Sciatic nerve (tissue), 2 donors: ENCODE results near the gene HCFC2. TPM values are rescaled to one million over a fixed set of nuclear protein-coding genes. Genes with fewer than 3 reads are reported as not detected.
"Not testable (repeated sequence)": the region's sequence is repeated elsewhere in the genome, so short reads cannot be mapped to it uniquely, and the experiment has no call there.

Experiments used
- ATAC-seq: fragments of 200-7000 bp; cut with Tn5 transposase; one replicate; pipeline ENCODE4 v1.9.1; 2020; ENCODE audit warnings: mild to moderate bottlenecking, moderate library complexity
- DNase-seq: peaks from one replicate; pipeline ENCODE4 v3.0.0-alpha.2; 2020; ENCODE audit warnings: low spot score
- intact Hi-C: fragments of 100-400 bp; cut with DNase I; formaldehyde crosslinking; loops from one replicate; pipeline ENCODE4 v1.14.2; 2022
- total RNA-seq: library from RNA; stranded (reverse); fragmentation: NEBNext Ultra II Directional; extraction: Animal tissue kit (Norgen Biotek cat#: 25700); gene quantifications from one replicate; pipeline ENCODE4 v1.2.1, GENCODE V29; 2021
- donor health status: DM: no; HTN: no; CAD: no.
- donor health status: DM: no; HTN: no; CAD: no.

The HCFC2 gene
- 37.2 TPM for total RNA-seq

DNA sequence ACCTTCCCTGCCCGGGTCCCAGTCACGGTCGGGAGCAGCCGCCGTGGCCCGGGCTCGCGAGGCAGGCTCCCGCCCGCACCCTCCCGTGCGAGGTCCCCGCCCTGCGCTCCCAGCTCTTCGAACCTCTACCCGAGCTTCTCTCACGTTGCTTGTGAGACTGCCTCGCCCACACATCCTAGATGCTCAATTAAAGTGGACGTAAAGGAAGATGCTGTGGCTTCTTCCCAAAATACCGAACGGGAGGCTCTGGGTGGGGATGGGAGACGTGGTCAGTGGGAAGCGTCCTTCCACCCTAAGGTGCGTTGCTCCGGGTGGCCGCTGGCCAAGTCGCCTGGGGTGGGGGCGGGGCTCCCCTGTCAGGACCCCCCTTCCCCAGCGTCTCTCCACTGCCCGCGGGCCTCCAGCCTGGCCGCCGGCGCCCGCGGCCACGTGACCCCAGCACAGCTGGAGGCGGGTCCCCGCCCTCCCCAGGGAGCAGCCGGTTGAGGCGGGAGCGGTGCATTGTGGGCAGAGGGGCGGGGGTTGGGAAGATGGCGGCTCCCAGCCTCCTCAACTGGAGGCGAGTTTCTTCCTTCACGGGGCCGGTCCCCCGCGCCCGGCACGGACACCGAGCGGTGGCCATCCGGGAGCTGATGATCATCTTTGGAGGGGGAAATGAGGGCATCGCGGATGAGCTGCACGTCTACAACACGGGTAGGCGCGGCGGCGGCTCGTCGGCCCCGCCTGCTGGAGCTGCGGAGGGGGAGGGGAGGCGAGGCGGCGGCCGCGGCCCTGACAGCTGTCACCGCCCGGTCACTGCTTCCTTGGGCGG lies at the start of gene HCFC2:
Gene HCFC2 (plus strand): TSS at position 501 of the 811 bp plus-strand sequence. CDS start 30 bp downstream, at position 531.
- ATAC-seq: peak; percentile 99
- intact Hi-C loops: no loop called here
- peak; percentile 95 for DNase-seq

DNA sequence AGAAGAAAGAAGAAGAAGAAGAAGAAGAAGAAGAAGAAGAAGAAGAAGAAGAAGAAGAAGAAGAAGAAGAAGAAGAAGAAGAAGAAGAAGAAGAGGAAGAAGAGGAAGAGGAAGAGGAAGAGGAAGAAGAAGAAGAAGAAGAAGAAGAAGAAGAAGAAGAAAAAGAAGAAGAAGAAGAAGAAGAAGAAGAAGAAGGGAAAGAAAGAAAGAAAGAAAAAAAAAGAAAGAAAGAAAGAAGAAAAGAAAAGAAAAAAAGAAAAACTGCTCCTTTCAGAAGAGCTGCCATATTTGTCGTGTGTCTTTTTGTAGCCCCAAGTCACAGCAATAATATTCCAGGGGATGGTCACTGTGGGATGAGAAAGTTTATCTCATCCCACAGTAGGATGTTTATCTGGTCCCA lies 42.5 kb upstream of the HCFC2 start:
- ATAC-seq, DNase-seq, intact Hi-C loops: not testable (repeated sequence)

DNA sequence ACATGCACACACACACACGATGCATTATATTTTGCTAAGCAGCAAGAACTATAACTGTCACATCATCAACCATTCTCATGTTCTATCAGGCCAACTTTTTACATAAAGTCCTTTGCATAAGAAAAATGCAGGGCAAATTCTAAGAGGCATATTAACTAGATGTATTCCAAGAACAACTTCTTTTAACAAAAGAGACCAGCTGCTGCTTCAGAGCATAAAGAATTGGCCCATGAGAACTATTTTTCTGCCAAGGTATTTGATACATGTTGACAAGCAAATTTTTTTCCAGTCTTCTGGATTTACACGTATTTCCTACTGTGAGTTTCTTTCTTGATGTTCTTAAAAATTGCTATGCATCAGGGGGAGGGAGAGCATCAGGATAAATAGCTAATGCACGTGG lies 41.5 kb upstream of the HCFC2 start:
- DNase-seq (no peak), ATAC-seq (no peak)
- intact Hi-C loops: no loop called here

DNA sequence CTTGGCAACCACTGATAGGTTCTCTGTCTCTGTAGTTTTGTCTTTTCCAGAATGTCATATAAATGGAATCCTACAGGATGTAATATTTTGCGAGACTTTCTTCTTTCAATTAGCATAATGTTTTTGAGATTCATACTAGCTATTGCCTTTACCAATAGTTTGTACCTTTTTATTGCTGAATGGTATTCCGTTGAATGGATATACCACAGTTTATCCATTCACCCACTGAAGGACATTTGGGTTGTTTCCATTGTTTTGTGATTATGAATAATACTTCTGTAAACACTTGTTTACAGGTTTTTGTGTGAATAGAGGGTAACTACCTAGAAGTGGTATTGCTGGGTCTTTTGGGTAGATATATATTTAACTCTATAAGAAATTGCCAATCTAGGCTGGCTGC lies 40.6 kb upstream of the HCFC2 start:
- intact Hi-C loops: no loop called here
- no peak for ATAC-seq
- no peak for DNase-seq

DNA sequence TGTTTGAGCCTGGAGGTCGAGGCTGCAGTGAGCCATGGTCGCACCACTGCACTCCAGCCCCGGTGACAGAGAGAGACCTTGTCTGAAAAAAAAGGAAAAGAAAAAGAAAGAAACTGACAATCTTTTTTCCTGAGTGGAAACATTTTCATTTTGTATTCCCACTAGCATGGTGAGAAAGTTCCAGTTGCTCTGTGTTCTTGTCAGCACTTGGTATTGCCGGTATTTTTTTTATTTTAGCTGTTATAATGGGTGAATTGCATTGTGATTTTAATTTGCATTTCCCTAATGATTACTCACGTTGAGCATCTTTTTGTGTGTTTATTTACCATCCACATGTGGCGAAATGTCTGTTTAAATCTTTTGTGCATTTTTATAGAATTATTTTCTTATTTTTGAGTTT lies 40.0 kb upstream of the HCFC2 start:
- intact Hi-C loops: no loop called here
- DNase-seq: no peak
- ATAC-seq: no peak

DNA sequence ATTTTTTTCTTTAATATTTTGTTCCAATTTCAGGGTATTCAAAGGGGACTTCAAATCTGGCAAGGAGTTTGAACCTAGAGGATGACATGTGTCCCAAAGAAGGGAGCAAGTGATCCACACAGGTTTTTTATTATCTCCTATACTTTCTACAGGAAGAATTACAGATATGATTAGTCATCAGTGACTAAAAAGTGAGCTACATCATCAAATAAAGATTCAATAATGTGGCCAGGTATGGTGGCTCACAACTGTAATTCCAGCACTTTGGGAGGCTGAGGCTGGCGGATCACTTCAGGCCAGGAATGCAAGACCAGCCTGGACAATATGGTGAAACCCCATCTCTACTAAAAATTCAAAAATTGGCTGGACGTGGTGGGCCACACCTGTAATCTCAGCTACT lies 38.6 kb upstream of the HCFC2 start:
- ATAC-seq: no peak
- DNase-seq: no peak

DNA sequence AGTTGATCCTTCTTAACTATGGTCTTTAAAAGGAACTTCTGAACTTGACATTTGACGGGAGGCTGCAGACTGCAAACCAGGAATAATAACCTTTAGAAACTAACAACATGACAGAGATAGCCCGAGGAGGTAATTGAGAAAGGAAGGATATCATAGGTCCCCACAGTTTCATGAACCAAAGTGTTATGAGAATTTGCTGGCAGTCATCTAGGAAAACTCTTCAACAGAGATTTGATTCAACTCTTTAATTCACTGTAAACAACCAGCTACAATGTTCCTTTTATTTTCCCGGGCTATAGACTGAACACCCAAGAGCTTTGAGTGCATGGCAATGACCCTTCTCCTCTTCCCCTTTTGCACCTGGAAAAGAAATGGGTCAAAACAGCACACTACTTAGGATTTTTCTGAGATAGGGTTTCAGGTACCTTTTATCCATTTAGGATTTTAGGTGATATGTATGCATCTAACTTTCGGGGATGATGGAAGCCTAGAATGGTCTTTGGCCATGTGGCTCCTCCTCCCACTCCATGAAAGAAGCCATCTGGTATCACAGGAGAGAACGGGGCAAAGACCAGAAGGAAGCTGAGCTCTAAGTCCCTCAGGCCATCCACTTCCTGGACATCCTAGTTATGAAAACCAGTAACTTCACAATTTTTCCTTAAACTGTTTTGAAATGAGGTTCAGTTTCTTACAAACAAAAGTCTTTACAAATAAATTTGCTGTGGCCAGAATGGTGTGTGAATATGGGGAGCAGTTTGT lies 37.3 kb upstream of the HCFC2 start:
- no peak for DNase-seq
- intact Hi-C loops: no loop called here
- peak; percentile 94 for ATAC-seq

More for the DNA sequence above, 38.6 kb upstream of the HCFC2 start:
- intact Hi-C loops: no loop called here

DNA sequence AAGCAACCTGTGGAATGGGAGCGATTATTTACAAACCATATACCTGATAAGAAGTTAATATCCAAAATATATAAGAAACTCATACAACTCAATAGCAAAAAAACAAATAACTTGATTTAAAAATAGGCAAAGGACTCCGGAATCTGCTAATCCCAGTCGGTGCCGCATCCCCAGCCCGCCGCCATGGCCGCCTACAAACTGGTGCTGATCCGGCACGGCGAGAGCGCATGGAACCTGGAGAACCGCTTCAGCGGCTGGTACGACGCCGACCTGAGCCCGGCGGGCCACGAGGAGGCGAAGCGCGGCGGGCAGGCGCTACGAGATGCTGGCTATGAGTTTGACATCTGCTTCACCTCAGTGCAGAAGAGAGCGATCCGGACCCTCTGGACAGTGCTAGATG lies 33.7 kb upstream of the HCFC2 start:
- DNase-seq, intact Hi-C loops, ATAC-seq: not testable (repeated sequence)

DNA sequence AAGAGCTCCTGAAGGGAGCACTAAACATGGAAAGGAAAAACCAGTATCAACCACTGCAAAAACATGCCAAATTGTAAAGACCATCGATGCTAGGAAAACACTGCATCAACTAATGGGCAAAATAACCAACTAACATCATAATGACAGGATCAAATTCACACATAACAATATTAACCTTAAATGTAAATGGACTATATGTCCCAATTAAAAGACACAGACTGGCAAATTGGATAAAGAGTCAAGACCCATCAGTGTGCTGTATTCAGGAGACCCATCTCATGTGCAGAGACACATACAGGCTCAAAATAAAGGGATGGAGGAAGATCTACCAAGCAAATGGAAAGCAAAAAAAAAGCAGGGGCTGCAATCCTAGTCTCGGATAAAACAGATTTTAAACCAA lies 28.2 kb upstream of the HCFC2 start:
- ATAC-seq, intact Hi-C loops: not testable (repeated sequence)

DNA sequence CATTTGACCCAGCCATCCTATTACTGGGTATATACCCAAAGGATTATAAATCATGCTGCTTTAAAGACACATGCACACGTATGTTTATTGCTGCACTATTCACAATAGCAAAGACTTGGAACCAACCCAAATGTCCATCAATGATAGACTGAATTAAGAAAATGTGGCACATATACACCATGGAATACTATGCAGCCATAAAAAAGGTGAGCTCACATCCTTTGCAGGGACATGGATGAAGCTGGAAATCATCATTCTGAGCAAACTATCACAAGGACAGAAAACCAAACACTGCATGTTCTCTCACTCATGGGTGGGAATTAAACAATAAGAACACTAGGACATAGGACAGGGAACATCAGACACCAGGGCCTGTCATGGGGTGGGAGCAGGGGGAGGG lies 24.6 kb upstream of the HCFC2 start:
- DNase-seq, ATAC-seq, intact Hi-C loops: not testable (repeated sequence)

More for the DNA sequence above, 28.2 kb upstream of the HCFC2 start:
- not testable (repeated sequence) for DNase-seq

DNA sequence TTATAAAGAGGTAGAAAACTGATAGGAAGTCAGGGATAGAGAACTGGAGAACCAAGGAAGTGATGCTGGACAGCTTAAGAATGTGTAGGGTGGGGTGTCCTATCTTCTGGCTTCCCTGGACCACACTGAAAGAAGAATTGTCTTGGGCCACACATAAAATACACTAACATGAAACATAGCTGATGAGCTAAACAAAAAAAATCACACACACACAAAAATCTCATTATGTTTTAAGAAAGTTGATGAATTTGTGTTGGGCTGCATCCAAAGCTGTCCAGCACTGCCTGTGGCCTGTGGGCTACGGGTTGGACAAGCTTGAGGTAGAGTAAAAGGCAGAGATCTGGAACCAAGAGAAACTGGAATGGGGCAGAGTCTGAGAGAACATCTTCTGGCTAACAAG lies 21.8 kb upstream of the HCFC2 start:
- no peak for DNase-seq
- intact Hi-C loops: no loop called here
- ATAC-seq: peak; percentile 56

DNA sequence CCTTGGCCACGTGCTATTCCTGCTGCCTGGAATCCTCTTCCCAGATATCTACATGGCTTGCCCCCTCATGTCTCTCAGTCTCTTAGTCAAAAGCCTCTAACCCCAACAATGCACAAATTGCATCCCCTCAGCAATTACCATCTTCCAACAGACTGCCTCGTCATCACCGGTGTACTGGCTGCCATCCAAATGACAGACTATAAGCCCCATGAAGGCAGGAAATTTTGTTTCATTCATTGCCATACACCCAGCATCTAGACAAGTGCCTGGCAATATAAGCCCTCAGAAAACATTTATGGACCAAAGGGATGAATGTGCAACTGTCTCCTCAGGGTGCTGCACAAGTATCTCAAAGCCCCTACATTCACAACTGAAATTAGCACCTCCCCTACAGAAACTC lies 20.2 kb upstream of the HCFC2 start:
- no peak for DNase-seq
- no peak for ATAC-seq
- intact Hi-C loops: no loop called here

DNA sequence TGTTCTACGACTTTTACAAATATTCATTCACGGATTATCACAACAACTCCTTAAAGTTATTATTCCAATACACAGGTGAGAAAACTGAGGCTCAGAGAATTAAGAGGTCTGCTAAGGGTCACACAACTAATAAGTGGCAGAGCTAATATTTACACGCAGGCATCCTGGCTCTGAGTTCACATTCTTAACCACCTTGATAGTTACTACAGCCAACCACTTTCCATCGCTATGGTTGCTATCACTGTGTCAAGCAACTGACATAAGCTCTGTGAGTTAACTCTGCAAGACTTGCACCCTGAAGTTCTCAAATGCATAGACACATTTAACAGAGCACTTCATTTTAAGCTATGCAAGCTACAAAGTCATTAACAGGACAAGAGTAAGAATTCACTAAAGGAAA lies 18.0 kb upstream of the HCFC2 start:
- no peak for ATAC-seq
- intact Hi-C loops: no loop called here

DNA sequence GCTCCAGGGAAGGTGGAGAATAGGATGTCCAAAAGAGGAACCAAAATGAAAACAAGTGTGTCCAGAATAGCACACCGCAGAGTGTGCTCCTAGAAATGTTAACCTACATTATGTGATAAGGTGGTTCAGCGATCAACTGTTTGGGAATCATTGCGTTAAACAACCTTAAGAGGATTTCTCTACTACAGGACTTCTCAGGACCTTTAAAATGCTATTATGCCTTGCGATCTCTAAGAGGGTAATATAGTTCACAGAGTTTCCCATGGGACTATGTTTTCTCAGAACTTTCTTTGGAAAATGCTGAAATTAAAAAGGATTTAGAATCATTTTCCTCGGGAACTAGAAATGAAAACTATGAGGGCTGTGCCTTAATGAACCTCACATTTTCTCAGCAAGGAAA lies 16.2 kb upstream of the HCFC2 start:
- no peak for ATAC-seq
- DNase-seq: no peak
- intact Hi-C loops: no loop called here

More for the DNA sequence above, 18.0 kb upstream of the HCFC2 start:
- DNase-seq: no peak

DNA sequence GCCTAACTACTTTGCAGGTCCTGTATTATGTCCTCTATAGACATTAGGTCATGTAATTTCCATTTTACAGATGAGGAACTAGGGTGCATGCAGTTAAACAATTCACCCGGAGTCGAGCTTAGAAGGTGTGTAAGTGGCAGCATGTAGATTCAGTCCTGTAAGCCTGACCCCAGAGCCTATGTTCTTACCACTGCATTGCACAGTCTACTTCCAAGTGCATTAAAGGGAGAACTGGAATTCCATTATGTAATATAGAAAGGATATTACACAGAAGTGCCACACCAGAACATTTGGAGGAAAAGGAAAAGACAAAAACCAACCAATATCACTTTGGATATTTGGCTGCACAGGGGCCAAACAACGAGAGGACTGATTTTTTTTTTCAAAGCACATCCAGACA lies 15.5 kb upstream of the HCFC2 start:
- no peak for DNase-seq
- intact Hi-C loops: no loop called here
- ATAC-seq: no peak

DNA sequence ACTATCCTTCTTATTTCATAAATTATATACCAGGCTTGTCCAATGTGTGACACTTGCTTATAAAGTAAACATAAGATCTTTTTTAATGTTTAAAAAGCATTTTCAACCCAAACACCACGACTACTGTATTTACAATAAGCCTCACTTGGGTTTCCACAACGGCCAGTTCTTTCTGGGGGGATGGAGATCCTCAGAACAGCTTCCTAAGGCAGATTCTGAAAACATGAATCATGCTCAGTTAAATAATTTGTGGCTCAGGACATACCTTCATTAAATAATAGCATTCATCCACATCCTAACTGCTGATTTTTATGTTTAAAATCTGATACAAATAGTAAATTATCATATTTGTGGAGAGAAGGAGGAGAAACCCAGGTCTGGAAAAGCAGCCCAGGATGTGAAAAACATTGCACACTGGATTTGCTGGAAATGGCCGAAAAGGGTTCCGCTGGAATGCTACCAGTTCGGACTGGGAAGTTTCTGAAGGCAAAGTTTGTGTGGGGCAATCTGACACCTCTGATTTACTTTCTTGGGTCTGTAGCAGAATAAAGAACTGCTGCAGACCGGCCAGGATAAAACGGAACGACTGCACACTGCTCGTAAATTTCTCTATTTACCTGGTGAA lies 14.9 kb upstream of the HCFC2 start:
- ATAC-seq (peak; percentile 25), DNase-seq (no peak)
- intact Hi-C loops: no loop called here

DNA sequence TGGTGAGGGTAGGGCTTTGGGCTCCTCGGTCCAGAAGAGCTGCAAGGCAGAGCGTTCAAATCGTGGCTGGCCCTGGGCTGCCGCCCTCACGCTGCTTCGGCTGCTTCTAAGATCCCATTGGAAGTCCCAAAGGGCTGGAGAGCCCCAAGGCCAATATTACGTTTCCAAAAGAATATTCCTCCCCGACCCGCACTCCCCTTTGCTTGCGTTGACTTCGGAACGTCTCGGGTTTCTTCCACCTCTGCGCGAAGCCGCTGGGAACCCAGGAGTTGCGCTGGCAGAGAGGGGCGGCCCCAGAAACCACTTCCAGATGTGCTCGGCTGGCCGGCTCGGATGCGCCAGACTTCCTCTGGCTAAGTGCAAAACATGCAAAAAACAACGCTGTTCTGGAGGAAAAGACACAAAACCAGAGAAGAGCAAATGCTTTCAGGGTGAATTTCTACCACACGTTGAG lies 14.4 kb upstream of the HCFC2 start, which contains the start of gene GLT8D2:
Gene GLT8D2 (minus strand): TSS at position 285 of the 454 bp plus-strand sequence. CDS start 30,539 bp downstream, outside the sequence.
- DNase-seq: peak; percentile 83
- intact Hi-C loops: no loop called here
- peak; percentile 95 for ATAC-seq

DNA sequence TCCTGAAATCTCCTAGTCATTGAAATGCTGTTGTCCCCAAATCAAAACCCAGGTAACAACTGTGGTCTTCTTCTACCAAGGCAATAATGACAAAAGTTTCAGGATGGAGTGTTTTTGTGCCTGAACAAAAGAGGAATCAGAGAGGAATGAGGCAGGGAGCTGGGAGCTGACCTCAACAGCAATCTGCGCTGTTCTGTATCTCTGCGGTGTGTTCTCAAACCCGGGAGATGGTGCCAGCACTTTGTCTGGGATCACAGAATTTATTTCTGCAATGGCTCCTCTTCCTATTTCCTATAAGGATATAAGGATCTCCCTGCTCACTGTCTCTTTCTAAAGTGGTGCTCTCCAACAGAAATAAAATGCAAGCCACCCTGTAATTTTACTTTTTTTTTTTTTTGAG lies 13.9 kb upstream of the HCFC2 start:
- no peak for DNase-seq
- intact Hi-C loops: no loop called here
- ATAC-seq: peak; percentile 16

DNA sequence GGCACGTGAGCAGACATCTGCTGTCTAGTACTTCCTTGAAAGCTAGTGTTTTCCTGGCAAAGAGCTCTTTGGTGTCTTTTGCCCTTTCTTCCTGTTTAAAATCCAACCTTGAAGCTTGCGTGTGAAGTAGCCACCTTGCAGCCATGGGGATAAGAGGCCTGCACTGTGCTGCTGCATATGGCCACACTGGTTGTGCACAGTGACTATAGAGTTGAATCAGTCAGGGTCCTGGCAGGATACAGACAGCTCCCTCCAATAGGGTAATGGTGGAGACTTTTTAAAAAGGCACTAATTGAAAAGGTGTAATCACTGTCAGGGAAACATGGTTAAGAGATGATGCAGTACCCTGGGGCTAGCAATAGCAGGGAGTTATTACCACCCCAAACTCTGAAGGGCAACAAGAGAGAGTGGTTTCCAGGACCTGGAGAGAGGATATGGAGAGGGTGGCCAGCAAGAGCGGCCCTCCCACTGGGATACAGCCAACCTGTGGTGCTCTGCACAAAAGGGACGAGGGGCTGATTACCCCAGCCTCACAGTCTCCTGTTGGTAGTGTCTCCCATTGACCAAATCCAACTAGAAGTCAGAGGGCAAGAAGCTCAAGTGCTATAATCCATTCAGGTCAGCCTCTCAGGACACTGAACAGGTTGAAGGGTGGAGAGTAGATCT lies 9.5 kb upstream of the HCFC2 start:
- ATAC-seq (no peak), DNase-seq (no peak)
- intact Hi-C loops: no loop called here
